ENCODE results near the gene CHN2.

GRCh38 chr7:29435902-29436301 is 241.3 kb downstream of the CHN2 start:
- TF ChIP-seq, protein P1, sequence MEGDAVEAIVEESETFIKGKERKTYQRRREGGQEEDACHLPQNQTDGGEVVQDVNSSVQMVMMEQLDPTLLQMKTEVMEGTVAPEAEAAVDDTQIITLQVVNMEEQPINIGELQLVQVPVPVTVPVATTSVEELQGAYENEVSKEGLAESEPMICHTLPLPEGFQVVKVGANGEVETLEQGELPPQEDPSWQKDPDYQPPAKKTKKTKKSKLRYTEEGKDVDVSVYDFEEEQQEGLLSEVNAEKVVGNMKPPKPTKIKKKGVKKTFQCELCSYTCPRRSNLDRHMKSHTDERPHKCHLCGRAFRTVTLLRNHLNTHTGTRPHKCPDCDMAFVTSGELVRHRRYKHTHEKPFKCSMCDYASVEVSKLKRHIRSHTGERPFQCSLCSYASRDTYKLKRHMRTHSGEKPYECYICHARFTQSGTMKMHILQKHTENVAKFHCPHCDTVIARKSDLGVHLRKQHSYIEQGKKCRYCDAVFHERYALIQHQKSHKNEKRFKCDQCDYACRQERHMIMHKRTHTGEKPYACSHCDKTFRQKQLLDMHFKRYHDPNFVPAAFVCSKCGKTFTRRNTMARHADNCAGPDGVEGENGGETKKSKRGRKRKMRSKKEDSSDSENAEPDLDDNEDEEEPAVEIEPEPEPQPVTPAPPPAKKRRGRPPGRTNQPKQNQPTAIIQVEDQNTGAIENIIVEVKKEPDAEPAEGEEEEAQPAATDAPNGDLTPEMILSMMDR (IDR thresholded peaks at IDR 0.05): no peak
- TF ChIP-seq POLR2A (IDR thresholded peaks at IDR 0.05): no peak

Data from transverse colon (tissue), 3 donors.